Iris pigment epithelial cell (primary cell): Measurements from ENCODE around the gene TTC22.

ENCODE experiments used
- DNase-seq: peaks from one replicate; pipeline ENCODE4 v3.0.0-alpha.2; 2011; ENCODE audit warnings: low read depth

Gene TTC22

GRCh38 chr1:54800899-54801759 lies at the start of gene TTC22:
TTC22 (minus strand) TSS chr1:54801323; CDS start chr1:54801163, 160 bp downstream.
- no peak for DNase-seq

GRCh38 chr1:54850737-54851136 lies 49.6 kb upstream of the TTC22 start:
- peak; percentile 99 for DNase-seq

- DNase-seq, result no peak
Observed at GRCh38 chr1:54850069-54850730, 49.1 kb upstream of the TTC22 start.

- no peak for DNase-seq
Observed at GRCh38 chr1:54849219-54850068, 48.3 kb upstream of the TTC22 start.

DNA sequence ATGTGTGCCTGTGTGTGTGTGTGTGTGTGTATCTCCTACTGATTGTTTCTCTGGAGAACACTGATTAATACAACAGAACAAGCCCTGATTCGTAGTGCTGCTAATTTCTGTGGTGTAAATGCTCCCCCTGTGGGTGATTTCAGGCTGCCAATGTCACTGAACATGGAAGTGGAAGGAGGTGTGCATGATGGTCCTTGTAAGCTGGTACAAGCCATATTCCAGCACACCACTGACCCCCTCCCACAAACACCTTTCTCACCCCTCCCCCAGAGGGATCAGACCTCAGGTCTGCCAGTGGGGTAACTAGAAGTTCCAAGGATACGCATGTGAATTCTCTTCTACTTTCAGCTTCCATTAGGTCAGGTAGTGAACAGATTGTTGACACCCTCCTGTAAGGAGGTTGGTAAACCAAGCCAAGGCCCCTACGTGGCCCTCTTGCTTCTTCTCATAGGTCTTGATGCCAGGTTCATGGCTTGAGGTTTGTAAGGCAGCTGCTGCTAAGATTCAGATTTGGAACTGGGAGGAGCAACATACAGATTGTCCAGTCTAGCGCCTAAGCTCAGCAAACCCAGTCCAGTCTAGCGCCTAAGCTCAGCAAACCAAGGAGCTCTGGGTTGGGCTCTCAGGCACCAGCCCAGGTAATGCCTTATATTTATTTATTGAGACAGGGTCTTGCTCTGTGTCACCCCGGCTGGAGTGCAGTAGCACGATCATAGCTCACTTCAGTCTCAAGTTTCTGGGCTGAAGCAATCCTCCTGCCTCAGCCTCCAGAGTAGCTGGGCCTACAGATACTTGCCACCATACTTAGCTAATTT lies 47.2 kb upstream of the TTC22 start:
- DNase-seq, result no peak

DNA sequence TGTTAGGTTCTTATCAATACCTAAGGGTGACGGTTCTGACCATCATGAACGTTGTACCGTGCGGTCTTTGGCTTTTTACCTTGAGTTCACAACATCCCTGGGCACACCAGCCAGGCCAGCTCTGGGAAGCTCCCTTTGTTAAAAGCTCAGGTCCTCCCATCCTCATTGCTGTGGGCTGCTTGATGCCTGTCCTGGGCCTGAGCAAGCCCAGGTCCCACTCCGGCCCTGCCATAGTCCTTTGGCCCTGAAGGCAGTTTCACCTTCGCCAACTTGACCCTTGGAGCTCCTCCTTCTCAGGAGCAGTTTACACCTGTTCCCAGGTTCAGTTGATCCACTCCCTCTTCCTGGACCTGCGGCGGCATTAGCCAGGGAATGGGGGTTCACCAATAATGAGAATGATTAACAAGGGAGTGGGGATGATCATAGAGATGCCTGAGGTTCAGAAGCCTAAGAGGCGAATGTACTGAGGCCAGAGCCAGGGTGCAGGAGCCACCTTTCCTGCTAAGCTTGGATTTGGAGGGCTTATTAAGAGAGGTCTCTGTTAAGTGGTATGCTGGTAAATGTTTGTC lies 45.7 kb upstream of the TTC22 start:
- no peak for DNase-seq

DNA sequence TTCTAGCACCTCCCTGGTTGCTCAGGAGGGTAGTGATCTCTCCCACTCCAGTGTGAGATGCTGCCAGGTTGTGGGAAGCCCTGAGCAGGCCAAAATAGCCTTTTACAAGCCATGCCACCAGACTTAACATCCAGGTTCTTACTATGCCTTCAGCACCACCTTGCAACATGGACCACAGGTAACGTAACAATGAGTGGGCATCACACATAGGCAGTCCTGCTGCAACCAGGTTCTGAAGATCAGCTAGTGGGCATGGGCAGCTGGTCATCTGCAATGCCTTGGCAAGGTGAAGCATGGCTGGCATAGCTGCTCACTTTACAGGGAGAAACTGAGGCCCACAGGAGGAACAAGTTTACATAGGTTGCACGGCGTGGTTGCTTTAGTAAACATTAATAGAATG lies 45.2 kb upstream of the TTC22 start:
- DNase-seq, result no peak

GRCh38 chr1:54845772-54846171 lies 44.6 kb upstream of the TTC22 start:
- DNase-seq, result no peak

- no peak for DNase-seq
Observed at GRCh38 chr1:54844564-54844963, 43.4 kb upstream of the TTC22 start.

- no peak for DNase-seq
Observed at GRCh38 chr1:54843449-54843848, 42.3 kb upstream of the TTC22 start.

- no peak for DNase-seq
Observed at GRCh38 chr1:54842963-54843362, 41.8 kb upstream of the TTC22 start.

GRCh38 chr1:54842206-54842915 lies 41.2 kb upstream of the TTC22 start:
- DNase-seq, result no peak

GRCh38 chr1:54839824-54840223 lies 38.7 kb upstream of the TTC22 start:
- DNase-seq, result no peak

DNA sequence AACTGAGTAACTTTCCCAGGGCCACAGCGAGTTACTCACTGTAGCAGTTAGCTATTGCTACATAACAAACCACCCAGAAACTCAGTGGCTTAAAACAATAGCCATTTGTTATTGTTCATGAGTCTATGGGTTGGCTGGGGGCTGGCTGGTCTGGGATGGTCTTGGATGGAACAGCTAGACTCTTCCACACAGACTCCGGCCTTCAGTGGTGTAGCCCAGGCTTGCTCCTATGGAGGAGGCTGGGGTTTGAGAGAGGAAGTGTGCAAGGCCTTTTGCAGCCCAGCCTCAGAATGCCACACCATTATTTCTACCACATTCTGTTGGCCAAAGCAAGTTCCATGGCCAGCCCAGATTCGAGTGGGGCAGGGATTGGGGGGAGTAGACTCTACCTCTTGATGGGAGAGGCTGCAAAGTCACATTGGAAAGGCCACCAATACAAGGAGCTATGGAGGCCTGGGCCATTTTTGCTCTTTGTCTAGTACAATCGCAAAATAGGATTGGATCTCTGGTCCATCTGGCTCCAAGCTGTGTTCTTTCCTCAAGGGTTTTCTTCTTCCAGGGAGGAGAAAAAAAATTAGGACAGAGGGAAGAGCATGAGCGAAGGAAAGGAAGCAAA lies 37.5 kb upstream of the TTC22 start:
- DNase-seq, result no peak

DNA sequence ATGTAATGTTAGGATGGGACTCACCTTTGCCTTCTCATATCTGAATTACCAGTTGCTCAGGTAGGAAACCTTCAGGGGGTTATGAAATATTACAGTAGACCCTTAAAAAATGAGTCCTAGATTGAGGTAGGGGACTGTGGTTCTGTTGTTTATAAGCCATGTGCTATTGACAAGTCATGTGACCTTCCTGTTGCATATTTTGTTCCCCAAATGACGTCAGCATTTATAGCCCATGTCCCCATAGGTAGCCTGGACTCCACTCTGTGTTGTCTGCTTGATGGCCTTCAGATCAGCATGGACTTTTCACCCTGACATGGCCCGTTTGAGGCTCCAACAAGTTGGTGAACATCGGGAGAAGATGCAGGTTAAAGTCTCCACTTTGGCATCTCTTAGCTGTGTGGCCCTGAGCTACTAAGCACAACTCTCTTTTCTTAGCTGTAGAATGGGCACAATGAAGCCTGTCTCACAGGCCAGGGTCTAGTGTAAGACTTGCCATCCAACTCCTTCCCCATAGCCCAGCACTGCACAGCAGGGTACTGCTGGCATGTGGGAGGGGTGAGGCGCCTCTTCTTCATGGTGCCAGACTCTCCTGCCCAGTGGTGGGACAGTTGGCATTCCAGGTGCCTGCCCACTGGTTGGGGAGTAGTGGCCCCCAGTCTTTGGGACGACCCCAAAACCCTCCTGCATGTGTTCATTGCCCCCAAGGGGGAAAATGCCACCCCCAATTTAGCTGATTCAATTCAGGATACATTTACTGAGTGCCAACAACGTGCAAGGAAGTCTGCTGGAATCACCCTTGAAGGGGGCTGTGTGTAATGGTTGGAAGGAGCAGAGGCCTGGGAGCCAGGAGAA lies 36.1 kb upstream of the TTC22 start:
- no peak for DNase-seq

DNA sequence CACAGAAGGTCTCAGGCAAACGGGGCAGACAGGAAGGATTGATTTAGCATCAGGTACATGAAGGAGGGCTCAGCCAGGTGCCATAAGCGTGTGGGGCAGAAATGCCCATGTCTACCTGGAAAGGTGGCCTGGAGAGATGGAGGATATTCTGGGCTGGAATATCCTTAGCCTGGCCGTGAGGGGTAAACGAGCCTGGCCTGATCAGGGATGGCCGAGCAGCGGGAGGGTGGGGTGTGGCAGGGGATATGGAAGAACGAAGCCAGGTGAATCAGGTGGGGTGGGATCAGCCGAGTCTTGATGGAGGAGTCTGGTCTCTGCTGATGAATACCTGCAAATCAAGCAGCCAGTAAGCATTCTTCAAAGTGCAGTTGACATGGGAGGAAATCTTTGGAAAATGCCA lies 35.5 kb upstream of the TTC22 start:
- no peak for DNase-seq

DNA sequence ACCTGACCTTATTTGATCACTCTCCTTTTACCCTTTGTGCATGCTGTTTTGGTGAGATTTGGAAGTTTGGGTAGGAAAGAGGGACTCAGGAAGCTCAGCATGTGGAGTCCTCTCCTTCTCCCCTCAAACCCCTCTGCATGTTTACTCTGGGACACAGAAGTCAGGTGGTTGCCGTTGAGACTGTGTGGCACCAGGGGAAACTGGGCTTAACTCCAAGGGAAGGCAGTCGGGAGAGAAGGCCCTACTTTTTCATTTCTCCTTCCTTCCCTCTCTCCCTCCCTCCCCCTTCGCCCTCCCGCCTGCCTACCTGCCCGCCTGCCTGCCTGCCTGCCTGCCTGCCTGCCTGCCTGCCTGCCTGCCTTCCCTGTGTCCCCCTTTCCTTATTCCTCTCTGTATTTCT lies 34.8 kb upstream of the TTC22 start:
- no peak for DNase-seq

DNA sequence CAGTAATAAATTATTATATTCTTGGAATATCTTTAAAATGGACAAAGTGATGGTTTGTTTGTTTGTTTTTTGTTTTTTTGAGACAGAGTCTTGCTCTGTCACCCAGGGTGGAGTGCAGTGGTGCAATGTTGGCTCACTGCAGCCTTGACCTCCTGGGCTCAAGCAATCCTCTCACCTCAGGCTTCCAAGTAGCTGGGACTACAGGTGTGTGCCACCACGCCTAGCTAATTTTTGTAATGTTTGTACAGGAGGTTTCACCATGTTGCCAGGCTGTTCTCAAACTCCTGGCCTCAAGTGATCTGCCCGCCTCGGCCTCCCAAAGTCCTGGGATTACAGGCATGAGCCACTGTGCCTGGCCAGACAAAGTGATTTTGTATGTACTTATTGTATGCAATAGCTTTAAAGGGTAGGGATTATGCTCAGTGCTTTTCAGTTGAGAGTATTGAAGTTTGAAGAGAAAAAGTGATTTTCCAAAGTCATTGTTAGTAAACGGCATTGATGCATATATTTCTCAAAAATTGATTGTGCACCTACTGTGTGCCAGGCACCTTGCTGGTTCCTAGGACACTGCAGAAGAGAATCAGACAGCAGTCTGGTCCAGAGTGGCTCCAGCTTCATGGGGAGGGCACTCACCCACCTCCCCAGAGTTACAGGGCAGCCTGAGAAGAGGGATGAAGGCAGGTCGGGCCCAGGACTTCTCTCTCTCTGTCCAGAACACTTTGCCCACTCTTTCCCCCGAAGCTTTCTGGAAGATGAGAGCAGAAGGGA lies 34.2 kb upstream of the TTC22 start:
- DNase-seq, result no peak
